ENCODE measurements around the gene THSD4.

Gene THSD4

DNA sequence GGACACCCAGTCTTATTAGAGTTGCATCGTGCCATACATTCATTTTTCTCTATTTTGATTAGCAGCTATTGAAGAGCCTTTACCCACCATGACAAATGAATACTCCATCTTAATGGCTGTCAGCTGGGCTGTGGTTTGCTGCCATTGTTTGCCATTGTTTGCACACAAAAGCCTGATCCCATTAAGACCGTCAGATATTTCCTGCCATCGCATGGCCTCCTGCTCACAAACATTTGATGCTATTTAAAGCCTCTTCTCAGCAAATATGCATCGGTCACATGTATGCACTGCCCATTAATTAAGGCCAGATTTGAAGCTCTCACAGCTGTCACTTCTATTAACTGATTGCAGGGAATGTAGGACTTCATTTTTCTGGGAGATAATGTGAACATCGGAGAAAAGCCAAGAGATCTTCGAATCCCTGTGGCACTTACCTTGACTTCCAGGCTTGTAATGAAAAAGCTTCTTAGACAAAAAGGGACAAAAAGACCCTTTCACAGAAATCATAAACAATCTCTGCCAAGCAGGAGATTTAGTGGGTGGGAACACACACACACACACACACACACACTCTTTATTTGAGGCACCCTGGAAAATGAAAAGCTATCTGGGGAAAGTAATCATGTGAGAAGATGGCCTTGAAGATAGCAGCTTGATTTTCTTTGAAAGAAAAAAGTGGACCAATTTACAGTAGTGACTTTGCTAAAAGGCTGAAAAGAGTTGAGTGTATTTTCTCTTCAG is 519.7 kb downstream of the THSD4 start:
- no peak overlapping the region for H3K9ac ChIP-seq (ENCODE audit: insufficient read length)
- no peaks in the 10 kb centered on the region for H3K9me3 ChIP-seq (ENCODE audit: low read depth, low read length)
- H3K27ac ChIP-seq = no peak overlapping the region
- H3K36me3 ChIP-seq (ENCODE audit: insufficient read depth, low read length) = no peaks in the 10 kb centered on the region
- H3K4me3 ChIP-seq = no peak overlapping the region
- TF ChIP-seq EZH2 (IDR thresholded peaks at IDR 0.05) (no peak), POLR2AphosphoS5 (IDR thresholded peaks at IDR 0.05; ENCODE audit: borderline replicate concordance, low read depth, low read length) (no peak), FOXP2 (optimal IDR thresholded peaks at IDR 0.05; ENCODE audit: control extremely low read depth, extremely low read length, insufficient read depth) (no peak)
- DNase-seq (ENCODE audit: low read depth, low spot score) = no peak

DNA sequence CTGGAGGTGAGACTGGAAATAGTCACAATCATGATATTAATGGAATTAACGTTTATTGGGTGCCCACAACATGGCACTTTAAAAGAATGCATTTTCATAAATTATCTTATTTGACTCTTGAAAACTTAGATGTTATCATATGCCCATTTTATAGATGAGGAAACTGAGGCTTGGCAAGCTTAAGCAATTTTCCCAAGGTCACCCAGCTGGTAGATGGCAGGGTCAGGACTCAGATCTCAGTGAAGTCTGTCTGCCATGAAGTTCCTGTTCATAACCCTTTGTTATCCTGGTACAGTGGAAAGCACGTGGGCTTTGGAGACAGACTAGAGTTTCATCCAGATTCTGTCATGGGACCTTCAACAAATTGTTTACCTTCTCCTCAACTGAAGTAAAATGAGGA is 520.5 kb downstream of the THSD4 start:
- Histone ChIP-seq H3K36me3 (ENCODE audit: insufficient read depth, low read length) (no peaks in the 10 kb centered on the region), H3K4me3 (no peak overlapping the region), H3K9ac (ENCODE audit: insufficient read length) (no peak overlapping the region), H3K9me3 (ENCODE audit: low read depth, low read length) (no peaks in the 10 kb centered on the region), H3K27ac (no peak overlapping the region)
- no peak for DNase-seq (ENCODE audit: low read depth, low spot score)
- TF ChIP-seq POLR2AphosphoS5 (IDR thresholded peaks at IDR 0.05; ENCODE audit: borderline replicate concordance, low read depth, low read length) = no peak
- TF ChIP-seq EZH2 (IDR thresholded peaks at IDR 0.05) = no peak
- no peak for TF ChIP-seq FOXP2 (optimal IDR thresholded peaks at IDR 0.05; ENCODE audit: control extremely low read depth, extremely low read length, insufficient read depth)

DNA sequence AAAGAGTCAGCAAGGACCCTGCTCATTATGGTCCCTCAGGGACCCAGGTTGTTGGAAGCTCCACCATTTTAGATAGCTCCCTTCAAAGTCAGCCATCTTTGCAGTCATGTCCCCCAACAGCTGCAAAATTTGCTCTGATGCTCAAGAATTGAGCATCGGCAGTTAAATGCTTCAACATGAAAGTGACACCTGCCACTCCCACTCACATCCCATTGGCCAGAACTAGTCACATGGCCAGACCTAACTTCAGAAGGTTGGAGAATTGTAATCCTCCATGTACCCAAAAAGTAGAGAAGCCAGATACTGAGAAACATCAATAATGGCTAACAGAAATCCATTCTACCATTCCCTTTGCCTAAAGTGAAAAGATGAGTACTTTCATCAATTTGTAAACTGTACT is 523.6 kb downstream of the THSD4 start:
- no peak for TF ChIP-seq EZH2 (IDR thresholded peaks at IDR 0.05)
- TF ChIP-seq FOXP2 (optimal IDR thresholded peaks at IDR 0.05; ENCODE audit: control extremely low read depth, extremely low read length, insufficient read depth) = no peak
- no peak for TF ChIP-seq POLR2AphosphoS5 (IDR thresholded peaks at IDR 0.05; ENCODE audit: borderline replicate concordance, low read depth, low read length)
- Histone ChIP-seq H3K36me3 (ENCODE audit: insufficient read depth, low read length) (no peaks in the 10 kb centered on the region), H3K9me3 (ENCODE audit: low read depth, low read length) (no peaks in the 10 kb centered on the region), H3K4me3 (no peak overlapping the region), H3K9ac (ENCODE audit: insufficient read length) (no peak overlapping the region), H3K27ac (no peak overlapping the region)
- no peak for DNase-seq (ENCODE audit: low read depth, low spot score)

DNA sequence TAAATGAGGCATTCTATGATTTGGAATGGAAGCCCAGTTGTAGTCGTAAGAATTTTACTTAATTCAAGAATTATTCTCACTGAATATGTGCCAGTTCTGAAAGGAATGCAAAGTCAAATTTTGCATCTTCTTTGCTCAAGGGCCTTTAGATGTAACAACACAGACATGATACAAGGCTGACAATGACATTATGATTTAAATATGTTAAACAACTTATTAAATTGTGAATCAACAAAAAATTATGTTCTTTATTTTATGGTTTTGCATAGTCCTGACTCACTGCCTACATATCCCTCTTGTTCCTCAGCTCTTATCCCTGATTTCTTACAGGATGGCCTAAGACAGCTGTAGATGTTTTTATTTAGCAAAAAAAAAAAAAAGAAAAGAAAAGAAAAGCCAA is 524.2 kb downstream of the THSD4 start:
- no peak for DNase-seq (ENCODE audit: low read depth, low spot score)
- no peak for TF ChIP-seq FOXP2 (optimal IDR thresholded peaks at IDR 0.05; ENCODE audit: control extremely low read depth, extremely low read length, insufficient read depth)
- TF ChIP-seq EZH2 (IDR thresholded peaks at IDR 0.05) = no peak
- no peak for TF ChIP-seq POLR2AphosphoS5 (IDR thresholded peaks at IDR 0.05; ENCODE audit: borderline replicate concordance, low read depth, low read length)
- Histone ChIP-seq H3K36me3 (ENCODE audit: insufficient read depth, low read length) (no peaks in the 10 kb centered on the region), H3K4me3 (no peak overlapping the region), H3K27ac (no peak overlapping the region), H3K9ac (ENCODE audit: insufficient read length) (no peak overlapping the region), H3K9me3 (ENCODE audit: low read depth, low read length) (no peaks in the 10 kb centered on the region)

DNA sequence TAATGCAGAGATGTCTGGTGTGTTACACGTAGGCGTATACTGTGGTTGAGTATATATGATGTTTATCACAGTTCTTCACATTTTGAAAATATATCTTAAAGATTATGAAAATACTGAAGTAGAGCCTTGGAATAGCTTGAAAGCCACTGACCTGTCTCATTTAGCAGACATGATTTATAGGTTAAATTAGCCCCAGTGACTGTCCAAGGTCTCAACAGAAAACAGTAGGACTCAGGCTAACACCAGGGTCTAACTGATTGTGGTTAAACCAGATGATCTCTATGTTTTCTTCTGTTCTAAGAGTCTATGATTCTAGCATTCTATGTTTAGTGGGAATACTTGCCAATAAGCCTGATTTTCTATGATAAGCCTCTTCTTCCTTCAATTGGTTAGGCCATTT is 528.6 kb downstream of the THSD4 start:
- H3K9ac ChIP-seq (ENCODE audit: insufficient read length) = no peak overlapping the region
- no peaks in the 10 kb centered on the region for H3K9me3 ChIP-seq (ENCODE audit: low read depth, low read length)
- no peak overlapping the region for H3K4me3 ChIP-seq
- no peak for TF ChIP-seq EZH2 (IDR thresholded peaks at IDR 0.05)
- TF ChIP-seq POLR2AphosphoS5 (IDR thresholded peaks at IDR 0.05; ENCODE audit: borderline replicate concordance, low read depth, low read length) = no peak
- TF ChIP-seq FOXP2 (optimal IDR thresholded peaks at IDR 0.05; ENCODE audit: control extremely low read depth, extremely low read length, insufficient read depth) = no peak
- DNase-seq (ENCODE audit: low read depth, low spot score) = no peak
- H3K36me3 ChIP-seq (ENCODE audit: insufficient read depth, low read length) = no peaks in the 10 kb centered on the region
- no peak overlapping the region for H3K27ac ChIP-seq

DNA sequence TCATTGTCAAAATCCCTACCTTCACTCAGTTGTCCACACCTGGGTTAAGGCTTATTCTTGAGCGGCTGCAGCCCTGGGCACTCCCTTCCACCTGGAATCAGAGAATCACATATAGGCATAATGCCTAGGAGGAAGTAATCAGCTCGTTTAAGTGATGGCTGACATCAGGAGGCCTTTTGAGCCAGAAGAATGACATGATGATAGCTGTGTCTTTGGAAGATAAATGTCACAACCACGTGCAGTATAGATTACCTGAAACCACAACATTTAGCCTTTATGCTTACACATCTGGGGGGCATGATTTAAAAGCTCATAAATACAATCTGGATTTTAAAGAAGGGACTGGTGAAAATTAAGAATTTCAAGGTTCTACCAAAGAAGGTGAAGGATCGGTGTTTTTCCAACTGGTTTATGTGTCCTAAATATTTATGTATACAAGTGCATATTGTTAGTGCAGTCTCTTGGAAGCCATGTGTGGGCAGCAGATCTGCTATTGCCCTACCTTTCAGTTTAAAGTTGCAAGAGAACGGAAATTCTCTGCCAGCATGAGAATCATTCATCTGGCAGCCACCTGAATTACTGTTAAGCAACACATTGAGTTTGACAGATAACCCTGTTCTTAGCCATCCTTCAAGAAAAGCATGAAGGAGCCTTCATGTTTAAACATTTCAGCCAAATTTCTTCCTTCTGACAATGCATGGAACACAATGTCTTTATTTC is 531.7 kb downstream of the THSD4 start:
- H3K4me3 ChIP-seq = no peak overlapping the region
- no peaks in the 10 kb centered on the region for H3K9me3 ChIP-seq (ENCODE audit: low read depth, low read length)
- no peak overlapping the region for H3K9ac ChIP-seq (ENCODE audit: insufficient read length)
- H3K27ac ChIP-seq = no peak overlapping the region
- TF ChIP-seq EZH2 (IDR thresholded peaks at IDR 0.05) = no peak
- no peak for TF ChIP-seq POLR2AphosphoS5 (IDR thresholded peaks at IDR 0.05; ENCODE audit: borderline replicate concordance, low read depth, low read length)
- no peak for DNase-seq (ENCODE audit: low read depth, low spot score)
- H3K36me3 ChIP-seq (ENCODE audit: insufficient read depth, low read length) = no peaks in the 10 kb centered on the region

DNA sequence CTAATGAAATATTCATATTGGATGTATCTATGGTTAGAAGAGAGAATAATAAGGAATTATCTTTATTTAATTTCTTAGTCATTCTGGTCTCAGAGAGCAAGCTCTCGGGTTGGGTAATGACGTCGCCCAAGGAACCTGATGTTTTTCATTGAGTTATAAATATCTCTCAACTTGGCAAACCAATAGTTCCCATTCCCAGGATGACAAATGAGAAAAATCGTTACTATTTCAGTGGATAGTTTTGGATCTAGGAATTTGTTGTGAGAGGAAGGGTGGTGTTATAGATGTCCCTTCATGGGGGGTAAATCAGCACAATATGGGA is 532.2 kb downstream of the THSD4 start:
- no peaks in the 10 kb centered on the region for H3K9me3 ChIP-seq (ENCODE audit: low read depth, low read length)
- no peak overlapping the region for H3K27ac ChIP-seq
- H3K9ac ChIP-seq (ENCODE audit: insufficient read length) = no peak overlapping the region
- no peak for TF ChIP-seq POLR2AphosphoS5 (IDR thresholded peaks at IDR 0.05; ENCODE audit: borderline replicate concordance, low read depth, low read length)
- no peak for TF ChIP-seq FOXP2 (optimal IDR thresholded peaks at IDR 0.05; ENCODE audit: control extremely low read depth, extremely low read length, insufficient read depth)
- TF ChIP-seq EZH2 (IDR thresholded peaks at IDR 0.05) = no peak
- no peak for DNase-seq (ENCODE audit: low read depth, low spot score)
- H3K36me3 ChIP-seq (ENCODE audit: insufficient read depth, low read length) = no peaks in the 10 kb centered on the region
- no peak overlapping the region for H3K4me3 ChIP-seq

DNA sequence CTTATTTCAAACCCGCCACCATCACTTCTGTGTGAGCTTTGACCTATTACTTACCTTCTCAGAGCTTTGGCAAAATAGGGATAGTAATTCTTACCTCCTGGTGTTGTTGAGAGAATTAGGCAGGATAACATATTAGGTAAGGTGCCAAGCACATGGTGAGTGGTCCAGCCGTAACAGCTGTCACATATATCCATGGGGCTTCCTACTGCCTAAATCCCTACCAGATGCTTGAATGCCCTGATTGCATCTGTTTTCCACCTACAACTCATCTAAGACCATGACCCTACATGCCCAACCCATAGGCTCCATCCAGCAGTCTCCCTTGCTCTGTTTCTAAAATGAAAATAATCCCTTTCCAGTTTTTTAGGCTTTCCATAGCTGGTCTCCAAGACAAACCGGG is 532.8 kb downstream of the THSD4 start:
- H3K27ac ChIP-seq = no peak overlapping the region
- H3K36me3 ChIP-seq (ENCODE audit: insufficient read depth, low read length) = no peaks in the 10 kb centered on the region
- no peak overlapping the region for H3K9ac ChIP-seq (ENCODE audit: insufficient read length)
- TF ChIP-seq POLR2AphosphoS5 (IDR thresholded peaks at IDR 0.05; ENCODE audit: borderline replicate concordance, low read depth, low read length) (no peak), FOXP2 (optimal IDR thresholded peaks at IDR 0.05; ENCODE audit: control extremely low read depth, extremely low read length, insufficient read depth) (no peak), EZH2 (IDR thresholded peaks at IDR 0.05) (no peak)
- no peak overlapping the region for H3K4me3 ChIP-seq
- no peaks in the 10 kb centered on the region for H3K9me3 ChIP-seq (ENCODE audit: low read depth, low read length)
- DNase-seq (ENCODE audit: low read depth, low spot score) = no peak

All from SK-N-MC (cell line).